HG03439 (cell line): ENCODE results near the gene PSTPIP2.
"Not testable (repeated sequence)": the region's sequence is repeated elsewhere in the genome, so short reads cannot be mapped to it uniquely, and the experiment has no call there.

Experiments used
- ATAC-seq: cut with Tn5 transposase; IDR thresholded peaks from one replicate; pipeline ENCODE4 v1.9.1; 2021; ENCODE audit warnings: mild to moderate bottlenecking, moderate library complexity; ENCODE audit not compliant: unreplicated experiment

The PSTPIP2 gene

DNA sequence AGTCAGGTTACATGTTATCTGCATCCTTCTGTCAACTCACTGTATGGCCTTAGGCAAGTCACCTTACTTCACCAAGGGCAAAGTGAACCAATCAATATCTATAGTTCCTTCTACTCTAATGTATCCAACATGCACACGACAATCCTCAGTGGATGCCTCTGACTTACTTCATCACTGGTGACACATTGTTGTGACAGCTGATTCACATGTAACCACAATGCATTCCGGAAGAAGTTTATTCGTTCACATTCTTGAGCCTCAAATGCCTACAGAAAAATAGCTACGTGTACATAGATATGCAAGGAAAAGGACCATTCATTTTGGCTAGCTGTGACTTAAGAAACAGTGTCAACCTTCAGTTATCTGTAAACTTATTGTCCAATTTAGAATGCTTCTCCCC lies 78.6 kb downstream of the PSTPIP2 start:
- no peak for ATAC-seq

DNA sequence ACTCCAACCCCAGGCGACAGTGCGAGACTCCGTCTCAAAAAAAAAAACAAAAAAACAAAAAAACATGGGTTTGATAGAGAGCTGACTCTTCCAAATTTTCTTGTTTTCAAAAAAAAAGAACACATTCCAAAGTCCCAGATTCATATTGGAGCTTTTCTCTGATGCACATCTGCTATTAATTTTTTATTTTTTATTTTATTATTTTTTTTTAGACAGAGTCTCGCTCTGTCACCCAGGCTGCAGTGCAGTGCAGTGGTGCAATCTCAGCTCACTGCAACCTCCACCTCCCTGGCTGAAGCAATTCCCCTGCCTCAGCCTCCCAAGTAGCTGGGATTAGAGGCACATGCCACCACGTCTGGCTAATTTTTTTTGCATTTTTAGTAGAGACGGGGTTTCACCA lies 79.5 kb downstream of the PSTPIP2 start:
- ATAC-seq = not testable (repeated sequence)

DNA sequence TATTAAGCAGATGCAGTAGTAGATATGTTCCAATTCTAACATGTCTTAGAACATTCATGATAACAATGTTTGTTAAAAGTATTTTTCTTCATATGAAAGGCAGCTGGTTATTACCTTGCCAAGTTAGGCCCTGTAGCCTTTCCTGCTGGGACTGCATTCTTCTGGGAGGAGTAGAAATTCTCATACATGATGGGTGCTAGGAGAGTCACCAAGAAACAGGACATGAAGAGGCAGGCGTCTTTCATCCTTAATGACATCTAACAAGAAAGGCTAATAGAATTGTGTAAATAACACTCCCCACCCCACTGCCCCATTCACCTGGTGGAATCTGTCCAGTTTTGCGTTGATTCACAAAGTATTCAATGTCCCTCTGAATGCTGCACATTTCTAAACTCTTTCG lies 80.3 kb downstream of the PSTPIP2 start:
- no peak for ATAC-seq

DNA sequence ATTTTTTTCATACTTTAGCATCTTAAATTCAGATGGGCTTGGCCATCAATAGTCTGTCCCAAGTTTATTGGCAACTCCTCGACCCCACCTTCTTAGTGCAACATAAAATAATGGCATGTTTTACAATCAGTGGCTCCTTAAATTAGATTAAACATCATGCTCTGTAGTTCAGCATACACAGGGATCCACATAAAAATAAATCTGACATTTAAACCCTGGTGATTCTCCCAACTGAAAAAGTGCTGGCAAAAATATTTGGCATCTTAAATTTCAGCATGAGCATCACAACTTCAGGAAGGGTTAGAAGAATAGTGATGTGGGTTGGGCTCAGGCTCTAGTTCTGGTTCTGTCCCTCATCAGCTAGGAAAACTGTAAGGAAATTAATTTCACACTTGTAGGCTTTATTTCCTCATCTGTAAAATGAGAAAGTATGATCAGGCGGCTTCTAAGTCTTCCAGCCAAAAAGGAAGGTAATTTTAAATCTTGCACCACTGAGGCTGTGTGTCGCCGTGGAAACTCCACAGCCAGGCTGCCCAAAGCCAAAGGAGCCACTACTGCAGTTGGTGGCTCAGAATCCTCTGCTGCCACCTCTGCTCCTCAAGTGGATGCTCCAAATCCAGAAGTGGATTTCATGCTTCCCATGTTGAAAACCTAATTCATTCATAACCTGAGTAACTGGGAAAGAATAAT lies 87.4 kb downstream of the PSTPIP2 start:
- no peak for ATAC-seq

DNA sequence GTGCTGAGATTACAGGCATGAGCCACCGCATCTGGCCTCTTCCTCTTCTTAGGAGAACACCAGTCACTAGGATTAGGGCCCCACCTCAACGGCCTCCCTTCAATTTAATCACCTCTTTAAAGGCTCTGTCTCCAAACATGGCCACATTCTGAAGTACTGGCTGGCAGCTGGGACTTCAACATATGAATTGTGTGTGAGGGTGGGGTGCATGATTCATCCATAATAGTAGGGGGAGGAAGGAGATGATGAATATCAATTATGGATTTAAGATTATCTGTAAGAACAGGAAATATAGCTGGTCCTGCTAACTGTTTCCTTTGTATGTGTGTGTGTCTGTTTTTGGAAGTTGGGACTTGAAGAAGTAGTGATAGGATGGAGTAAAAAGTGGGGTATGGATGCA lies 90.2 kb downstream of the PSTPIP2 start:
- ATAC-seq = no peak

DNA sequence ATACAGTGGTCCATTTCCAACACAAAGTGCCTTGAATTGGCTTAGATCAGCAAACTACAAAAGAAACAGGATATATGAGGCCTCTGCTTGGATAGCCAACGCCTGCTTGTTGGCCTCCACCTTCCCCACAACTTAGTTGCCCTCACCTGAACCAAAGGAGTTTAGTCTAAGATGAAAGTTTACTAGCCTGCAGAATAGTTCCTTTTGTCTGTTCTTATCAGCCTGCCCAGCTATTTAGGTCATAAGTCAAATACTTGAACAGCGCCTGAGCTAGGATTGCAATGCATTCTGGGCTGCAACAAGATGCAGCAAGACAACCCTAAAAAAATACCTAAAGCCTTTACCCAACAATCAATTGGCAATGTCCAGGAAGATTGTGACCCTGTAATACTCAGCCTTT lies 91.8 kb downstream of the PSTPIP2 start:
- no peak for ATAC-seq

DNA sequence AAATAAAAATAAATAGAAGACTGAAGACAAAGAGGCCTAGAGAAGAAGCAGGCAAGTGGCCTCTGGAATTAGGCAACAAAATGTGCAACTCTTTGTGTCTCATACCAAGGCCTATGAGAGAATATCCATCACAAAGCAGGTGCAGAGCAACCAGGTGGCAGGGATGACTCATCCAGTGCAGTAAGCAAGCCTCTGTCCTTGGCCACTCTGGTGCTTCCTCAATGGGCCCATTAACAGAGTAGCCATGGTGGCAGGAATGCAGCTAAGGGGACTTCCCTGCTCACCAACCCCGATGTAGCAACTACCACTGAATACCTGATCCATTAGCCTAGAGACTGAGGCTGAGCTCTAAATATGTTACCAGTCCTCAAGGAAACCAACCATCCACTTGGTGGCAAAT lies 94.0 kb downstream of the PSTPIP2 start:
- ATAC-seq = no peak

DNA sequence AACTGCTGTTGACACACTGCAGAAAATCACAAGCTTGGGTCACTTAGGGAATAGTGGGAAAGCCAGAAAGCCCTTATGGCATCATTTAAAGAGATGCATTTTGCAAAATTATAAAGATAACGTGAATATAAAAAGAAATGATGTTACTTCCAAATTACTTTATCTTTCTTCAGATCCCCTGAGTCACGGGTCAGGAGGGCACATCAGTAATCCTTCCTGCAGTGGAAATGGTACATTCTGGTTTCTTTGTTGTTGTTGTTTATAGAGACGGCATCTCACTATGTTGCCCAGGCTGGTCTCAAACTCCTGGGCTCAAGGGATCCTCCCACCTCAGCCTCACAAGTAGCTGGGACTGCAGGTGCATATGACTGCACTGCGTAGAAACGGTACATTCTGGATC lies 95.1 kb downstream of the PSTPIP2 start:
- ATAC-seq = no peak

DNA sequence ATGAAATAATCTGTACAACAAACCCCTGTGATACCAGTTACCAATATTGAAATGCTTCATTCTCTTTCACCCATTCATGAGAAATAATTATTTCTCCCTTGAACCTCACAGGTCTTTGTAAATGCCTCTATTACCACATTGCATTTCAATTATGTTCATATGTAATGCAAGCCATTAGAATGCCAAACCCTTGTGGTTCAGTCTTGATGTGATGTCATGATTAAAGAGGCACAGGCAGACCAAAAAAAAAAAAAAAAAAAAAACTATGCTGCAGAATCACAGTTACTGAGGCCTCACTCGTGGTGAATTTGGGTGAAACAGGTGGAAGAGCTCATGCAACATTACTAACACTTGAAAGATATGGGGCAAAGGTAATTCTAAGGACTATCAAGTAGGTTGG lies 95.5 kb downstream of the PSTPIP2 start:
- ATAC-seq = no peak

DNA sequence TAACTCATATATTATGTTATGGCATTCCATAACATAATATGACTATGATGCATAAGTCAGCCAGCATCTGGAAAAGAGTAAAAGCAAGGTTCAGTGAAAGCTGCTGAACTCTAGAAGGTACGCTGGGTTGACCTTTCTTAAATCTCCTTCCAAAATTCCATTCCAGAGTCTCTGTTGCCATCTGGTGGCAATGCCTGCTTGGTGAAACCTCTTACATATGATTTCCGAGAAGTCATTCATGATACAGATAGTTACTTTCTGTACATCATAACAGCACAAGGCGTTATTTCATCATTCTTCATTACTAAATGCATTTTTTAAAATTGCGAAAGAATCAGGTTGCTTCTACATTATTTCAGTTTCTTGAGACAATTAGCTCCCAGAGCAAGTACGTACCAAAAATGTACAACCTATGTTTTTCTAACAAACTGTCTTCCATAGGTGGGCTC lies 97.9 kb downstream of the PSTPIP2 start:
- no peak for ATAC-seq

DNA sequence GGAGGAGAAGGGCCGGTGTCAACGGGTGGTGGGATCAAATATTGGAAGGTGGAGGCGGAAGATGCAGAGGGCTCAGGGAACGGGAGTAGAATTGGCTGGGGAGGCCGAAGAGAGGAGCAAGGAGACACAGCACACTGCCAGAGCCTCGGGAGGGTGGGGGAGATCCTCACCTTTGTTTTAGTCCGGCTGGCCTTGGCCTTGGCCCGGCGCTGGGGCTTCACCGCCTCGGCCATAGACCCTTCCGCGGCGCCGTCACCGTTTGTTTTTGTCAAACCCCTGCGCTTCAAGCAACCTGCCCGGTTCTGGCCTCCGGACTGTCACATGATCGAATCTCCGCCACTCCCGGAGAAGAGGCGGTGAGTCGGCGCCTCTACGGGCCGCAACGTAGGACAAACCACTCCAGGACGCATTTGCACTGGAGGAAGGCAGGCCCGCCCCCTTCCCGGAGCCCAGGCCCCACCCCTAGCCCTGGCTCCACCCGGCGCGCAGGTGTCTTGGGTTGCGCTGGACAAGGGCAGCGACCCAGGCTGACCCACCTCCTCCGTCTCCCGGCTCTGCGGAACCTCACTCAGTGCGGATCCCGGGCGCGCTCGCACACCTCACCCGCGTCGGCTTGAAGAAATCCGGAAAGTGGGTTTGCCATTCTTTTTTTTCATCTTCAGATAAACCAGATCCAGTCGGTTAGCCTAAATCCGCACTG lies 104.9 kb downstream of the PSTPIP2 start, which contains the start of gene EPG5:
Gene EPG5 (minus strand): TSS at position 323 of the 700 bp plus-strand sequence. CDS start 90 bp downstream, at position 233.
- peak; percentile 97 for ATAC-seq

DNA sequence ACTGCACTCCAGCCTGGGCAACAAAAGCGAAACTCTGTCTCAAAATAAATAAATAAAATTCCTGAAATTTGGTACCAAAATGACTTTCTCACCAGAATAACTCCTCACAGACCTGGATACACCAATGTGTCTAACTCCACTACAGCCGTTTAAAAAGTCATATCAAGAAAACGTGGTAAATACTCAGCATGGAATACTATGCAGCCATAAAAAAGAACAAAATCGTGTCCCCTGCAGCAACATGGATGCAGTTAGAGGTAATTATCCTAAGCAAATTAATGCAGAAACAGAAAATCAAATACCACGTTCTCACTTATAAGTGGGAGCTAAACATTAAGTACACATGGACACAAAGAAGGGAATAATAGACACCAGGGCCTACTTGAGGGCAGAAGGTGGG lies 107.1 kb downstream of the PSTPIP2 start:
- ATAC-seq = not testable (repeated sequence)

DNA sequence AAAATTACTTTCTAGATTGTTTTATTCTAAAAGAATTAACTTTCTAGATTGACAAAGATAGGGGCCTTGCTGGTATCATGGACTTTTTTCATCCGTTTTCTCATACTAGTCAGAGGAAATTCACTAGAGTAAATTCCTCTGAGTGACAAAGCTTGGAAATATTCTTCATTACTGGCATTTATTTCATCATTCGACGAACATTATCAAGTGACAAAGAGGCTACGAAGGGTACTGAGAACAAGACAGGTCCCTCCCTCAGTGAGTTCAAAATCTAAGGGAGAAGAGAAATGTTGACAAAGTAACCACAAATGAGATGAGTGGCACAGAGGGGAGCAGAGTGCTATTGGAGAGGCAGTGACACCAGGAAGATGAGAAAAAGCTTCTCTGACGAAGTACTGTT lies 109.2 kb downstream of the PSTPIP2 start:
- no peak for ATAC-seq

DNA sequence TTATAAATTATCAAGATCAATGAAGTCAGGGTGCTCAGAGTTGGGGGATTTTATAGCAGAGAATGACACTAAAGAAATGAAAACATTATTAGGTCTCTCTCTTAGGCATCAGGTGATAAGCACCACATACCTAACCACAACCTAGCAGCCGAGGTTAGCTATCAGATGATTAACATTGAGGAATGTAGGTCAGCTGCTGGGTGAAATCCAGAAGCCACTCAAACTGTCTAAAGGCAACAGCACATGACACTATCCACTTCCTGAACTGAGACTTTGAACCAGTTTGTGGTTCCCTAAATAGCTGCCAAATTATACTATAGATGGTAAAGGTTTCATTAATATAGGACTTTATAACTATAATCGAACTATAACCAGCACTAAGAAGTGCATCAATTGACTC lies 109.6 kb downstream of the PSTPIP2 start:
- no peak for ATAC-seq

DNA sequence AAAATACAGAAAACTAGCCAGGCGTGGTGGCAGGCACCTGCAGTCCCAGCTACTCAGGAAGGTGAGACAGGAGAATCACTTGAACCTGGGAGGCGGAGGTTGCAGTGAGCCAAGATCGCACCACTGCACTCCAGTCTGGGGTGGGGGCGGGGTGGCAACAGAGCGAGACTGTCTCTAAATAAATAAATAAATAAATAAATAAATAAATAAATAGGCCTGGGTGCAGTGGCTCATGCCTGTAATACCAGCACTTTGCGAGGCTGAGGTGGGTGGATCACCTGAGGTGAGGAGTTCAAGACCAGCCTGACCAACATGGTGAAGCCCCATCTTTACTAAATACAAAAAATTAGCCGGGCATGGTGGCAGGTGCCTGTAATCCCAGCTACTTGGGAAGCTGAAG lies 112.6 kb downstream of the PSTPIP2 start:
- not testable (repeated sequence) for ATAC-seq

DNA sequence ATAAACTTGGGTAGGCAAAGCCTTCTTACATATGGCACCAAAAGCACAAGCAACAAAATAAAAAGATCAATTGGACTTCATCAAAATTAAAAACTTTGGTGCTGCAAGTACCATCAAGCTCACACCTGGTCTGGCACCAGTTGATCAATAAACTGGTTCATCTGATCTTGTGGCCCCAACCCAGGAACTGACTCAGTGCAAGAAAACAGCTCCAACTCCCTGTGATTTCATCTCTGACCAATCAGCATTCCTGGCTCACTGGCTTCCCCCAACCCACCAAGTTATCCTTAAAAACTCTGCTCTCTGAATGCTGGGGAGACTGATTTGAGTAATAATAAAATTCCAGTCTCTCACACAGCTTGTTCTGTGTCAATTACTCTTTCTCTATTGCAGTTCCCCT lies 113.3 kb downstream of the PSTPIP2 start:
- ATAC-seq = no peak

DNA sequence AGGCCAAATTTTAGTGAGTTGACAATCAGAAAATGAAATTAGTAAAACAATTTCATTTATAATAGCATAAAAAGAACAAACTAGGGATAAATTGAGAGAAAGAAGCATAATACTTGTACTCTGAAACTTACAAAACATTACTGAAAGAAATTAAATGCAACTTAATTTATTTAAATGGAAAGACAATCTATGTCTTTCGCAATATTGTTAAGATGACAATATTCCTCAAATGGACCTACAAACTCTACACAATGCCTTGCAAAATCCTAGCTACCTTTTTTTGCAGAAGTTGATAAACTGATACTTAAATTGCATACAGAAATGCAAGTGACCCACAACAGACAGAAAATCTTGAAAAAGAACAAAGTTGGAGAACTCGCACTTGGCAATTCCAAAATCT lies 114.0 kb downstream of the PSTPIP2 start:
- no peak for ATAC-seq

DNA sequence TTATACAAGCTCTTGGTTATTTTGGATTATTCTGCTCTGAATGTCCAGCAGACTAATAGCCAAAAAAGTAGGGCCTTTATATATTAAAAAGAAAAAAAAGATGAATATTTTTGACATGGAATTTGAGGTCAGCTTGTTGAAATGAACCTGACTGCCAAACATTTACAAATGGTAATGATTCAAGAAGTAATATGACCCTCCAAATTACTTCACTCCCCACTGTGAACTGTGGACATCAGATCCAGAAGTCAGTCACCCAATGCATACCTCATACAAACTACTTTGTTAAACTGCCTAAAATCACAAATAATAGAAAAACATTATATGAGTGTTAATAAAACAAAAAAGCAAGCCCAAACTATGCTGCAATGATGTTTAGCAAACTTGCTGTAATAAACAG lies 115.0 kb downstream of the PSTPIP2 start:
- no peak for ATAC-seq

DNA sequence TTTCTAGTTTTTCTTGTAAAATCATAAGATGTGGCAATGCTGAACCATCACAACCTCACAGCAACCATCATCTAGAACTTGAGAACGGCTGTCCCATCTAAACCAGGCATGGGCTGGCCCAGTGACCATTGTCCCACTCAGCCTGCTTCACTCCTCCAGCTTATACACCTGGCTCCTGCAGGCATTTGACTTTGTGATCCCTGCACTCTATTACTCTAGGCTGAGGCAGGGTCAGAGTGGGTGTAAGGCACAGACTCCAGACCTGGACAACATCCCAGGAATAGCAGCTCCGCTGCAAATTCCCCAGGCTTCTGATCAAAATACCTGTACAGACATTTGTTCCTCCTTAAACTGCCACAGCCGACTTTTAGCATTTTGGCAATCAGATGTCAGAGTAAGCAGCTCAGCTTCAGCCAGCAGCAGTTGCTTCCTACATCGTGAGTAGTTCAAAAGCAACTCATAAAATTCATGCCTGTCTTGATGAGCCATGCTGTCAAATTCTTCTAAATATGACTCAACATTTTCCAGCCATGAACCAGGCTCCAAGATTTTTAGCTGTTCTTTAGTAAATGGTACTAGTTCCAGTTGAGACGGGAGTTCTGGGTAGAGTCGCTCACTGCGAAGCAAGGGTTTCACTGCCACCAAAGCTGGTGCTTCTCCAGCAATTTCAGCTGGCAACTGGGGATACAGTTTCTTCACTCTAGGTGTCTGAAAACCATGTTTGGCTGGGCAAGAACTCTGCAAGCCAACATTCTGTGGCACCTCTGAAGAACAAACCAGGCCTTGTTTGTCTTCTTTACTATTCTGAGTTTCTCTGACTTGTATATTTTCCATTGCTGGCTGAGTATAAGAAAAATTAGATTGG lies 117.8 kb downstream of the PSTPIP2 start:
- no peak for ATAC-seq

DNA sequence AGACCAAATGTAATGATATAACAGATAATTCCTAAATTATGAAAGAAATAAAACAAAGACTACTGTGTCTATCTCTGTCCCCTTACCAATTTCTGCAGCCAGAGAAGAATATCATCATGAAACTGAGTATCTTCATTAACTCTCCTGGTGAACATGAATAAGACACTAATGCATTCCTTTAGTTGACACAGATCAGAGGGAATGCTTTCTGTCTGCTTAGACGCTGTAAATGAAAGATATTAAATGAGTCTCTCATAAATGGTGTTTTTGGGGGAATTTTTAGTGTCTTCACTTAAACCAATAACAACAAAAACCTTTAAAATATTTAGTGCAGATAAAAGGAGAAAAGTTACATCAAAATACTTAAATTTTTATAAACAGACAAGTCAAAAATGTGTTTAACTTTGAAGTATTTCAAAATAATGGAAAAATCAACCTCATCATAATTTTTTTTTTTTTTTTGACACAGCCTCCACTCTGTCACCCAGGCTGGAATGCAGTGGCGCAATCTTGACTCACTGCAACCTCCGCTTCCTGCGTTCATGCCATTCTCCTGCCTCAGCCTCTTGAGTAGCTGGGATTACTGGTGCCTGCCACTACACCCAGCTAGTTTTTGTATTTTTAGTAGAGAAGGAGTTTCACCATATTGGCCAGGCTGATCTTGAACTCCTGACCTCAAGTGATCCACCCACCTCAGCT lies 120.9 kb downstream of the PSTPIP2 start:
- ATAC-seq = no peak

DNA sequence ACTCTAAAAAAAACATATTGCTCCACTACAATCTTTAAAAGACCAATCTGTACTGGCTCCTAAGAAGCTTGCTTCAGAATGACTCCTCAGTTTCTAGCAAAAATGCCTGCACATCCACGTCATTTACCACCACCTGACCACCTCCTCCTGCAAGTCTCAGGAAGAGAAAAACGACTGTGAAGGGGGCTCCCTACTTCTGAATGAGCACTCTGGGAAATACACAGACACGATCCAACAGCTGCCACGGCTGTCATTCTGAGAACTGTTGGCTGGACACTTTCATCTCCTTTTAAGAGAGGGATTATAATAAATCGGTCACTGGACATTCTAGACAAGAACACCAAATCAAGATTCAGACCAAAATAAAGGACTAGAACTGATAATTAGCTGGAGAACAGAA lies 126.4 kb downstream of the PSTPIP2 start:
- no peak for ATAC-seq
